Vagina (tissue), 2 donors: ENCODE data around the gene FAM180B.

ENCODE experiments used
- CTCF ChIP-seq, 3 experiments: fragments of 450-650 bp in 2 of 3; fragments of 200-600 bp in 1 of 3; sonication (generic) in 1 of 3; IDR thresholded peaks; one replicate each; pipeline ENCODE4 v1.5.1; 2017 to 2019; ENCODE audit warnings: antibody characterized with exemption in 3 of 3, mild to moderate bottlenecking in 2 of 3, moderate library complexity in 2 of 3
- POLR2AphosphoS5 ChIP-seq, 2 donors: sonication (generic); formaldehyde crosslinking; IDR thresholded peaks; one replicate each; pipeline ENCODE4 v1.9.0; 2017; ENCODE audit warnings: antibody characterized with exemption in 2 of 2, mild to moderate bottlenecking in 2 of 2, low read depth in 1 of 2; ENCODE audit not compliant: insufficient read depth in 1 of 2

- TF ChIP-seq POLR2AphosphoS5 (IDR thresholded peaks at IDR 0.05; ENCODE audit: insufficient read depth in 1 of 2, low read depth in 1 of 2): no peak
- TF ChIP-seq CTCF (IDR thresholded peaks at IDR 0.05): no peak
Observed at GRCh38 chr11:47573321-47573720, 13.2 kb upstream of the FAM180B start.
